Thyroid gland (tissue), 4 donors: ENCODE measurements around the gene CARS1.
A peak's percentile ranks its signal among the peaks of the same experiment; 100 is the strongest.

Source experiments
- CTCF ChIP-seq, 6 experiments: fragments of 200-600 bp in 3 of 6; fragments of 450-650 bp in 3 of 6; sonication (generic) in 3 of 6; IDR thresholded peaks; one replicate each; pipeline ENCODE4 v1.5.1; 2016 to 2019; ENCODE audit warnings: antibody characterized with exemption in 6 of 6, mild to moderate bottlenecking in 2 of 6, inconsistent platforms in 1 of 6, moderate library complexity in 1 of 6
- POLR2A ChIP-seq, 2 donors: fragments of 450-650 bp; IDR thresholded peaks; one replicate each; pipeline ENCODE4 v1.6.1; 2017; ENCODE audit warnings: antibody characterized with exemption in 2 of 2, mild to moderate bottlenecking in 2 of 2, moderate library complexity in 1 of 2

- TF ChIP-seq CTCF (IDR thresholded peaks at IDR 0.05) (peak in 1 of 6 experiments; percentile 7), POLR2A (IDR thresholded peaks at IDR 0.05) (peak in 1 of 2 donors; percentile 10)
These were observed 15.4 kb downstream of the CARS1 start for GRCh38 chr11:3041699-3042441.
